ENCODE measurements around the gene SLC5A11. TPM values are rescaled to one million over a fixed set of nuclear protein-coding genes. Genes with fewer than 3 reads are reported as not detected.

The SLC5A11 gene
- total RNA-seq, 3 donors from 2014 or later = 0.11 to 1.7 (median 0.40) TPM

GRCh38 chr16:24822974-24823373 is 22.8 kb upstream of the SLC5A11 start:
- no peak for ATAC-seq
- Mint-ChIP-seq H3K36me3 (ENCODE audit: insufficient read depth) (peaks cover 61% of the 10 kb centered on the region), H3K27me3 (ENCODE audit: low read depth) (no peaks in the 10 kb centered on the region), H3K9me3 (no peaks in the 10 kb centered on the region), H3K4me1 (ENCODE audit: low read depth) (no peaks in the 10 kb centered on the region), H3K4me3 (no peak overlapping the region)
- DNase-seq = no peak

- DNase-seq = no peak
- peaks cover 47% of the 10 kb centered on the region for H3K36me3 Mint-ChIP-seq (ENCODE audit: insufficient read depth)
- no peaks in the 10 kb centered on the region for H3K4me1 Mint-ChIP-seq (ENCODE audit: low read depth)
- ATAC-seq = no peak
- H3K9me3 Mint-ChIP-seq = no peaks in the 10 kb centered on the region
- H3K27me3 Mint-ChIP-seq (ENCODE audit: low read depth) = no peaks in the 10 kb centered on the region
- H3K4me3 Mint-ChIP-seq = no peak overlapping the region
These were observed 20.1 kb upstream of the SLC5A11 start for GRCh38 chr16:24825696-24826095.

DNA sequence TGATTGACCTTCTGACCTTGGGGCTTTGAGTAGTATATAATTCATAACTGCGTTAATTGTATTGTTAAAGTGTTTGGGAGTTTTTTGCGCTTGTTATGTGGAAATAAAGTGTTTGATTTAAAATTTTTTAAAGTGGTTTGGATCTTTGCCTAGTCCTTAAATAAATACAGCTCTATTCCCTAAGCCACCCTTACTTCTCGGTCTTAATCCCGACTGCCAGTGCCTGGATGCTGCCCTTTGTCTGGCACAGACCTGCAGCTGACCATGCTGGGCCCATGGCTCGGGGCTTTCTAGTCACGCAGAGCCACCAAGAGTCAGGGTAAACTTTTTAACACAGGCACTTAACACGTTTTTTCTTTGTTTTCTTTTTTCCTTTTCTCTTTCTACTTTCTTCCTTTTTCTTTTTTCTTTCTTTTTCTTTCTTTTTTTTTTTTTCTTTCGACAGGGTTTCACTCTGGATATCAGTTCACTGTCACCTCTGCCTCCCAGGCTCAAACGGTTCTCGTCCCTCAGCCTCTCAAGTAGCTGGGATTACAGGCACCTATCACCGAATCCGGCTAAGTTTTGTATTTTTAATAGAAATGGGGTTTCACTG is 19.6 kb upstream of the SLC5A11 start:
- Mint-ChIP-seq H3K9me3 (no peaks in the 10 kb centered on the region), H3K27me3 (ENCODE audit: low read depth) (no peaks in the 10 kb centered on the region), H3K4me1 (ENCODE audit: low read depth) (no peaks in the 10 kb centered on the region), H3K36me3 (ENCODE audit: insufficient read depth) (peaks cover 44% of the 10 kb centered on the region), H3K4me3 (no peak overlapping the region)
- ATAC-seq (no peak), DNase-seq (no peak)

- no peaks in the 10 kb centered on the region for H3K4me1 Mint-ChIP-seq (ENCODE audit: low read depth)
- no peak for ATAC-seq
- DNase-seq = no peak
- no peaks in the 10 kb centered on the region for H3K27me3 Mint-ChIP-seq (ENCODE audit: low read depth)
- no peaks in the 10 kb centered on the region for H3K9me3 Mint-ChIP-seq
- H3K4me3 Mint-ChIP-seq = no peak overlapping the region
- H3K36me3 Mint-ChIP-seq (ENCODE audit: insufficient read depth) = peaks cover 37% of the 10 kb centered on the region
These were observed 18.8 kb upstream of the SLC5A11 start for GRCh38 chr16:24826817-24827566.

DNA sequence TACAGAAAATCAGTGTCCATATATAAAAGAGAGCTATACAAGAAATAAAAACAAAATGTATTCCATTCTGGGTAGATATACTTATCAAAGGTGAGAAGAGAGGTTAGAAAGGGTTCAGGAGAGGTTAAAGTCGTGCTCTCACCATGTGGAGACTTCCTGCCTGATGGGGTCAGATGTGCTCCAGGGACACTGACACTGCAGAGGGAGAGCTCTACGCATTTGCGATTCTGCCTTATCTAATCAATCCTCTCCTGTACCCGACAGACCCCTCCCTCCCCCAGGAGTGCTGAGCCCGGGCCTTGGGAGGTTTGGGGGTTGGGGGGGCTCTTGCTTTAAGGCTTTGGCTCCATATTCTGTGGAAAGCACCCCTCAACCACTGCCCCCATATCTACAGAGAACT is 16.6 kb upstream of the SLC5A11 start:
- peaks cover 27% of the 10 kb centered on the region for H3K36me3 Mint-ChIP-seq (ENCODE audit: insufficient read depth)
- no peaks in the 10 kb centered on the region for H3K4me1 Mint-ChIP-seq (ENCODE audit: low read depth)
- no peak overlapping the region for H3K4me3 Mint-ChIP-seq
- DNase-seq = no peak
- no peaks in the 10 kb centered on the region for H3K9me3 Mint-ChIP-seq
- ATAC-seq = no peak
- H3K27me3 Mint-ChIP-seq (ENCODE audit: low read depth) = no peaks in the 10 kb centered on the region

DNA sequence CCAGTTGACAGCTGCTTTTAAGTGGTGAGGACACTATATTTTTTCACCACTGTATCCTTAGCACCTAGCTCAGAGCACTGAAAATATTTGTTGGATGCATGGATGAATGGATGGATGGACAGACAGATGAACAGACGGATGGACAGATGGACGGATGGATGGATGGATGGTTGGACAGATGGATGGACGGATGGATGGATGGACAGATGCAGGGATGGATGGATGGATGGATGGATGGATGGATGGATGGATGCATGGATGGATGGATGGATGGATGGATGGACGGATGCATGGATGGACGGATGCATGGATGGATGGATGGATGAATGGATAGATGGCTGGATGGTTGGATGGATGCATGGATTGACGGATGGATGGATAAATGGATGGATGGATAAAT is 12.4 kb upstream of the SLC5A11 start:
- no peaks in the 10 kb centered on the region for H3K27me3 Mint-ChIP-seq (ENCODE audit: low read depth)
- peaks cover 12% of the 10 kb centered on the region for H3K36me3 Mint-ChIP-seq (ENCODE audit: insufficient read depth)
- H3K9me3 Mint-ChIP-seq = no peaks in the 10 kb centered on the region
- H3K4me1 Mint-ChIP-seq (ENCODE audit: low read depth) = no peaks in the 10 kb centered on the region
- no peak for ATAC-seq
- H3K4me3 Mint-ChIP-seq = no peak overlapping the region
- no peak for DNase-seq

DNA sequence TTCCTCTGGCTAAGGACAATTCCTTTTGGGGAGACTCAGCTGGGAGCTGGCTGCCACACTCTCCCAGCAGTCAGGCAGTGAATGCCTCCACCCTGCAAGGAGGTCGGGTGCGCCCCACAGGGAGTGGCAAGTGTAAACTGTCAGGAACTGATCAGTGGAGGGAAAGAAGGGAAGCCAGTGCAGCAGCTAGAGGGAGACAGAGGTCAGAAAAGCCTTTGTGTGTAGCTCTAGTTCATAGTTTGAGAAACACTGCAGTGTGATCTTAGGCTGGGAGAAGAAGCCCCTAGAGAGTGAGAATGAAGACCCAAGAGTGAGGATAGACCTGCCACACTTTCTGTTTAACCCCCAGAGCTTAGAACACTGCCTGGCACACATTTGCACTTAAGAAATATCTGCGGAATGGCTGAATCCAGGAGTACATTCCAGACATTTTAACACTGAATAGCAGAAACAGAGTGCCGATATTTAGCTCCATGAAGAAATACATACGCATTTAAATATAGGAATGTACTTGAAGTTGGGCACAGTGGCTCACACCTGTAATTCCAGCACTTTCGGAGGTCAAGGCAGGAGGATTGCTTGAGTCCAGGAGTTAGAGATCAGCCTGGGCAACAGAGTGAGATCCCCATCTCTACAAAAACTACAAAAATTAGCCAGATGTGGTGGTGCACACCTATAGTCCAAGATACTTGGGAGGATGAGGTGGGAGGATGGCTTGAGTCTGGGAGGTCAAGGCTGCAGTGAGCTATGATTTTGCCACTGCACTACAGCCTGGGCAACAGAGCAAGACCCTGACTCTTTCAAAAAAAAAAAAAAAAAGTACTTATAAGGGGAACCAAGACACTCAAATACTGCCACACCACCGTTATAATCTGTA is 11.1 kb upstream of the SLC5A11 start:
- no peaks in the 10 kb centered on the region for H3K4me1 Mint-ChIP-seq (ENCODE audit: low read depth)

DNA sequence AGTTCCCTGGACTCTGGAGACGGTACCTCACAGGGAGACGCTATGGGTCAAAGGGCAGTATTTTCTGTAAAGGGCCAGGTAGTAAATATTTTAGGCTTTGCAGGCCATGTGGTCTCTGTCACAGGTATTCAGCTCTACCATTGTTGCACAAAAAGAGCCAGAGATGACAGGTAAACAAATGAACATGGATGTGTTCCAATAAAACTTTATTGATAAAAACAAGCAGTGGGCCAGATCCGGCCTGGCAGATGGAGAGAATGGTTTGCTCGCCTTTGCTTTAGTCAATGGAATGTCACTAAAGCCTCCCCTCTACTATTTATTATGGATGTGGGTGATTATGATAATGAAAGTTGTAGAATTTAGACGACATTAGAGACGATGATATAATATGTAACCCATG is 8.9 kb upstream of the SLC5A11 start:
- H3K4me1 Mint-ChIP-seq (ENCODE audit: low read depth) = no peaks in the 10 kb centered on the region
- H3K27me3 Mint-ChIP-seq (ENCODE audit: low read depth) = no peaks in the 10 kb centered on the region
- no peak overlapping the region for H3K4me3 Mint-ChIP-seq
- no peaks in the 10 kb centered on the region for H3K9me3 Mint-ChIP-seq
- no peak for DNase-seq
- ATAC-seq = no peak
- H3K36me3 Mint-ChIP-seq (ENCODE audit: insufficient read depth) = peaks cover 12% of the 10 kb centered on the region

More for the DNA sequence above, 11.1 kb upstream of the SLC5A11 start:
- H3K9me3 Mint-ChIP-seq = no peaks in the 10 kb centered on the region
- DNase-seq (no peak), ATAC-seq (no peak)
- peaks cover 12% of the 10 kb centered on the region for H3K36me3 Mint-ChIP-seq (ENCODE audit: insufficient read depth)
- no peak overlapping the region for H3K4me3 Mint-ChIP-seq
- no peaks in the 10 kb centered on the region for H3K27me3 Mint-ChIP-seq (ENCODE audit: low read depth)

DNA sequence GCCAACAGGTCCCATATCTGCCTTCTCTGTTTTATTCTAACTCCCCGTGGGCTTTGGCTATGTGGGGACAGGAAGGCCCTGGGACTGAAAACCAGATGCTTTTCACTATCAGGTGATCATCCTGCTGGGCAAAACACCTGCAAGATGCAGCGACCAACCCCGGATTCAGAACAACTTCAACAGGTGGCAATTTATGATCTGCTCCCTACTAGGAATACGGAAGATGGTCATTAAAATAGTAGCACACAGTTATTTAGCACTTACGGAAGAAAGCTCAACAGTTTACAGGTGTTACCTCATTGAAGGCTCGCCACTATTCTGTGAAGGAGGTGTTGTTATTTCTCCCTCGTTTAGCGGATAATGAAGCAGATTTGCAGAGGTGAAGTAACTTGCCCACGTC is 7.8 kb upstream of the SLC5A11 start:
- DNase-seq = no peak
- Mint-ChIP-seq H3K4me1 (ENCODE audit: low read depth) (no peaks in the 10 kb centered on the region), H3K27me3 (ENCODE audit: low read depth) (no peaks in the 10 kb centered on the region), H3K9me3 (no peaks in the 10 kb centered on the region), H3K4me3 (no peak overlapping the region), H3K36me3 (ENCODE audit: insufficient read depth) (peaks cover 6% of the 10 kb centered on the region)
- no peak for ATAC-seq

DNA sequence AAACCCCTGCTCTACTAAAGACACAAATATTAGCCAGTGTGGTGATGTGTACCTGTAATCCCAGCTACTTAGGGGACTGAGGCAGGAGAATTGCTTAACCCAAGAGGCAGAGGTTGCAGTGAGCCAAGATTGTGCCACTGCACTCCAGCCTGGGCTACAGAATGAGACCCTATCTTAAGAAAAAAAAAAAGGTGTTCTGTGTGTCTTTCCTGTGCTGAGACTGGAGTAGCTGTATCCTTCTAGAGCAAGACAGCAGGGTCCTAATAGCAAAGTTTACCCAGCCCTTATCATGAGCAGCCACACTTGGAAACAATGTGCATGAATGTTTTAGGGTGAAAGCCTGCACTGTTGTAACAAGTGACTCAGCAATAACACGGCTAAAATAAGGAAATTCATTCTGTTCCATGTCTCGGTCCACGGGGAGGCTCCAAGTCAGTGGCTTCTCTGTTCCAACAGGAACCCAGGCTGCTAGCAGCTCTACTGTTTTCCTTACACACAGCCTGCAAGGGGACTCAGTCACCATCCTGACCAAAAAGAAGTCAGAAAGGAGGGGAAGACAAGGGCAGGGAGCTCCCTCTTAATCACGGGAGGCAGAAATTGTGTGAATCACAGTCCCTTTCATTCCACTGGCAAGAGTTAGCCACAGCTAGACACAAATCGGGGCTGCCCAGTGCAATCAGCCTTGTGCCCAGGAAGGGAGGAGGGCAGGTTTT is 7.1 kb upstream of the SLC5A11 start:
- ATAC-seq (no peak), DNase-seq (no peak)
- no peaks in the 10 kb centered on the region for H3K27me3 Mint-ChIP-seq (ENCODE audit: low read depth)
- peaks cover 6% of the 10 kb centered on the region for H3K36me3 Mint-ChIP-seq (ENCODE audit: insufficient read depth)
- H3K9me3 Mint-ChIP-seq = no peaks in the 10 kb centered on the region
- H3K4me1 Mint-ChIP-seq (ENCODE audit: low read depth) = no peaks in the 10 kb centered on the region
- no peak overlapping the region for H3K4me3 Mint-ChIP-seq

GRCh38 chr16:24839347-24839972 is 6.3 kb upstream of the SLC5A11 start:
- Mint-ChIP-seq H3K4me1 (ENCODE audit: low read depth) (no peaks in the 10 kb centered on the region), H3K27me3 (ENCODE audit: low read depth) (no peaks in the 10 kb centered on the region), H3K36me3 (ENCODE audit: insufficient read depth) (peaks cover 6% of the 10 kb centered on the region), H3K9me3 (no peaks in the 10 kb centered on the region), H3K4me3 (no peak overlapping the region)
- ATAC-seq = no peak
- DNase-seq = no peak

- Mint-ChIP-seq H3K27me3 (ENCODE audit: low read depth) (no peaks in the 10 kb centered on the region), H3K4me1 (ENCODE audit: low read depth) (no peaks in the 10 kb centered on the region), H3K36me3 (ENCODE audit: insufficient read depth) (peaks cover 2% of the 10 kb centered on the region), H3K9me3 (no peaks in the 10 kb centered on the region), H3K4me3 (no peak overlapping the region)
- ATAC-seq (no peak), DNase-seq (no peak)
These were observed 4.5 kb upstream of the SLC5A11 start for GRCh38 chr16:24841291-24841690.

GRCh38 chr16:24844101-24845030 is 1.4 kb upstream of the SLC5A11 start:
- no peaks in the 10 kb centered on the region for H3K9me3 Mint-ChIP-seq
- no peak overlapping the region for H3K4me3 Mint-ChIP-seq
- DNase-seq = no peak
- no peaks in the 10 kb centered on the region for H3K4me1 Mint-ChIP-seq (ENCODE audit: low read depth)
- peaks cover 2% of the 10 kb centered on the region for H3K27me3 Mint-ChIP-seq (ENCODE audit: low read depth)
- ATAC-seq = no peak
- H3K36me3 Mint-ChIP-seq (ENCODE audit: insufficient read depth) = no peaks in the 10 kb centered on the region

Measured in activated T-cell treated with anti-CD3 and anti-CD28 coated beads, Interleukin-2, amount 50 U/mL, for 4 hours (primary cell).